DND-41 (cell line): Measurements from ENCODE around the gene OSBPL5.

ENCODE experiments used
- ATAC-seq: fragments of 200-7000 bp; cut with Tn5 transposase; 3 replicates; pipeline ENCODE4 v1.9.1; 2021; ENCODE audit warnings: low read depth; ENCODE audit not compliant: insufficient read depth
- DNase-seq: peaks from one replicate; pipeline ENCODE4 v3.0.0-alpha.2; 2020
- H2AFZ ChIP-seq: 2 replicates; pipeline ENCODE4 v1.6.0; 2012; ENCODE audit warnings: low read depth, low read length
- H3K27ac ChIP-seq: 2 replicates; pipeline ENCODE4 v1.5.1; 2012; ENCODE audit warnings: low read length, inconsistent platforms
- H3K27me3 ChIP-seq: fragments of 200-600 bp; sonication (generic); 2 replicates; pipeline ENCODE4 v1.6.0; 2012; ENCODE audit warnings: low read length, mild to moderate bottlenecking, inconsistent platforms; ENCODE audit not compliant: insufficient read depth, poor library complexity
- H3K36me3 ChIP-seq: 2 replicates; pipeline ENCODE4 v1.5.1; 2012; ENCODE audit warnings: low read length, inconsistent platforms; ENCODE audit not compliant: insufficient read depth
- H3K4me1 ChIP-seq: 2 replicates; pipeline ENCODE4 v1.5.1; 2012; ENCODE audit warnings: mild to moderate bottlenecking, low read length; ENCODE audit not compliant: insufficient read depth
- H3K4me2 ChIP-seq: 2 replicates; pipeline ENCODE4 v1.6.0; 2012; ENCODE audit warnings: mild to moderate bottlenecking, moderate library complexity, low read length, inconsistent platforms; ENCODE audit not compliant: insufficient read depth
- H3K4me3 ChIP-seq, 2 experiments: fragments of 200-600 bp in 1 of 2; shearing (Covaris generic) in 1 of 2; 2 replicates each; pipeline ENCODE4 v1.5.1; 2012 to 2016; ENCODE audit warnings: inconsistent platforms in 2 of 2, low read length in 2 of 2, mild to moderate bottlenecking in 2 of 2, low read depth in 1 of 2, moderate library complexity in 1 of 2
- H3K79me2 ChIP-seq: 2 replicates; pipeline ENCODE4 v1.6.0; 2012; ENCODE audit warnings: low read length, inconsistent platforms; ENCODE audit not compliant: insufficient read depth
- H3K9ac ChIP-seq: 2 replicates; pipeline ENCODE4 v1.6.0; 2012; ENCODE audit warnings: low read depth, mild to moderate bottlenecking, inconsistent platforms, low read length, moderate library complexity
- H3K9me3 ChIP-seq: 2 replicates; pipeline ENCODE4 v1.5.1; 2012; ENCODE audit warnings: low read length, moderate library complexity, mild to moderate bottlenecking, inconsistent platforms; ENCODE audit not compliant: insufficient read depth, severe bottlenecking
- H4K20me1 ChIP-seq: 2 replicates; pipeline ENCODE4 v1.6.0; 2012; ENCODE audit warnings: low read length; ENCODE audit not compliant: insufficient read depth
- CTCF ChIP-seq: IDR thresholded peaks from 2 replicates; pipeline ENCODE4 v1.5.1; 2012; ENCODE audit warnings: borderline replicate concordance, low read length, moderate library complexity, mild to moderate bottlenecking; ENCODE audit not compliant: poor library complexity, severe bottlenecking; ENCODE audit errors: extremely low read depth
- EZH2 ChIP-seq: IDR thresholded peaks from 3 replicates; pipeline ENCODE4 v1.6.1; 2012; ENCODE audit warnings: borderline replicate concordance, low read depth, mild to moderate bottlenecking, moderate library complexity, low read length, inconsistent platforms; ENCODE audit not compliant: severe bottlenecking

Gene OSBPL5

GRCh38 chr11:3042496-3043314 lies 122.4 kb downstream of the OSBPL5 start:
- H3K79me2 ChIP-seq: peaks cover 57% of the 10 kb centered on the region
- H3K36me3 ChIP-seq: peaks cover 89% of the 10 kb centered on the region
- H2AFZ ChIP-seq: no peak overlapping the region

GRCh38 chr11:3041699-3042441 lies 123.2 kb downstream of the OSBPL5 start:
- Histone ChIP-seq H4K20me1 (peaks cover 54% of the 10 kb centered on the region), H2AFZ (no peak overlapping the region), H3K9ac (no peak overlapping the region), H3K4me3 (no peak overlapping the region), H3K27me3 (no peaks in the 10 kb centered on the region), H3K27ac (no peak overlapping the region), H3K4me2 (no peak overlapping the region), H3K9me3 (no peaks in the 10 kb centered on the region), H3K36me3 (peaks cover 93% of the 10 kb centered on the region), H3K79me2 (peaks cover 51% of the 10 kb centered on the region), H3K4me1 (no peaks in the 10 kb centered on the region)
- DNase-seq (no peak), ATAC-seq (no peak)
- TF ChIP-seq CTCF (no peak), EZH2 (no peak)

More at GRCh38 chr11:3042496-3043314, 122.4 kb downstream of the OSBPL5 start:
- ATAC-seq (no peak), DNase-seq (no peak)
- Histone ChIP-seq H3K4me1 (no peaks in the 10 kb centered on the region), H3K27me3 (no peaks in the 10 kb centered on the region), H3K4me2 (no peak overlapping the region), H3K9ac (no peak overlapping the region), H4K20me1 (peaks cover 56% of the 10 kb centered on the region), H3K4me3 (no peak overlapping the region), H3K9me3 (no peaks in the 10 kb centered on the region), H3K27ac (no peak overlapping the region)
- TF ChIP-seq CTCF (no peak), EZH2 (no peak)

GRCh38 chr11:3040881-3041280 lies 124.2 kb downstream of the OSBPL5 start:
- Histone ChIP-seq H3K27me3 (no peaks in the 10 kb centered on the region), H3K36me3 (peaks cover 93% of the 10 kb centered on the region), H4K20me1 (peaks cover 47% of the 10 kb centered on the region), H3K79me2 (peaks cover 42% of the 10 kb centered on the region), H3K9me3 (no peaks in the 10 kb centered on the region), H3K27ac (no peak overlapping the region), H3K4me2 (no peak overlapping the region), H3K4me1 (no peaks in the 10 kb centered on the region), H3K9ac (no peak overlapping the region), H3K4me3 (no peak overlapping the region), H2AFZ (no peak overlapping the region)
- ATAC-seq (no peak), DNase-seq (no peak)
- no peak for TF ChIP-seq EZH2

GRCh38 chr11:3037945-3038271 lies 127.2 kb downstream of the OSBPL5 start:
- TF ChIP-seq EZH2 (no peak), CTCF (no peak)
- Histone ChIP-seq H3K27ac (no peak overlapping the region), H3K9ac (no peak overlapping the region), H3K4me1 (no peaks in the 10 kb centered on the region), H3K4me2 (no peak overlapping the region), H3K4me3 (no peak overlapping the region), H2AFZ (no peak overlapping the region), H3K9me3 (no peaks in the 10 kb centered on the region), H3K79me2 (peaks cover 13% of the 10 kb centered on the region), H4K20me1 (peaks cover 23% of the 10 kb centered on the region), H3K27me3 (no peaks in the 10 kb centered on the region), H3K36me3 (peaks cover 84% of the 10 kb centered on the region)
- ATAC-seq: no peak
- no peak for DNase-seq
